ENCODE data around the gene NDUFAF3.
"Not testable (repeated sequence)": the region's sequence is repeated elsewhere in the genome, so short reads cannot be mapped to it uniquely, and the experiment has no call there.

The NDUFAF3 gene

DNA sequence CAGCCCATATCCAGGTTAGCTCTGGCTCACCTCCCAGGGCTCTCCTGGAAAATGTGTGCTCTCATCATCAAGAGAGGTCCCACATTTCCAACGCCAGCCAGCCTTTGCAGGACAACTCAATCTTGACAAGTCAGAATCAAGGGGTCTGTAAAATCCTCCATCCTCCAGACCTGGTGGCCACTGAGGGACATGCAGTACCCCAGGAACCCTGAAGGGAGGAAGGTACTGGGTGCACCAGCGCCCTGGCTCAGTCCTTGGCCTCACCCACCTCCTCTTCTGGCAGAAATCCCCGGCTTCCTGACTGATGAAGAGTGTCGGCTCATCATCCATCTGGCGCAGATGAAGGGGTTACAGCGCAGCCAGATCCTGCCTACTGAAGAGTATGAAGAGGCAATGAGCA is 20.8 kb upstream of the NDUFAF3 start:
- no peak for DNase-seq

- DNase-seq, result no peak
Measured at GRCh38 chr3:49004352-49005302, 17.3 kb upstream of the NDUFAF3 start.

DNA sequence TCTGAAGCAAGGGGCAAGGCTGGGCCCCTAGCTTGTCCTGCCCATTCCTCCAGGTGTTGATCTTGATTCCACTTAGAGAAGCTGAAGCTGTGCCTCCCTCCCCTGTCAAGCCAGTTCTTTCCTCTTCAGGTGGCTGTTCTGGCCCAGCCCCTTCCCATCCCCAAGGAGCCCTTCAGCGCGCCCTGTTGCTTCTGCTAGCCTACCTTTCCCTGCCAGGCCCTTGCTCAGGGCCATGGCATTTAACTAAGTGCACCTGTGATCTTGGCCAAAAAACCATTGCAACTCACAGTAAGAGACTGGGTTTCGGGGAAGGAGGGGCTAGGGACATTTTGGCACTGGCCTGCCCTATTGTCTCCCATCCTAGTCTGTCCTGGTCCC is 16.6 kb upstream of the NDUFAF3 start:
- no peak for DNase-seq

- no peak for DNase-seq
Measured at GRCh38 chr3:49005998-49006397, 15.9 kb upstream of the NDUFAF3 start.

- peak; percentile 34 for DNase-seq
Measured at GRCh38 chr3:49006408-49007067, 15.4 kb upstream of the NDUFAF3 start.

GRCh38 chr3:49007068-49007770 is 14.7 kb upstream of the NDUFAF3 start, which contains the start of gene WDR6:
Gene WDR6 (plus strand): TSS chr3:49007391. CDS start chr3:49007432, 41 bp downstream.
- DNase-seq, result peak; percentile 98

- peak; percentile 93 for DNase-seq
Measured at GRCh38 chr3:49007771-49008528, 14.0 kb upstream of the NDUFAF3 start.

DNA sequence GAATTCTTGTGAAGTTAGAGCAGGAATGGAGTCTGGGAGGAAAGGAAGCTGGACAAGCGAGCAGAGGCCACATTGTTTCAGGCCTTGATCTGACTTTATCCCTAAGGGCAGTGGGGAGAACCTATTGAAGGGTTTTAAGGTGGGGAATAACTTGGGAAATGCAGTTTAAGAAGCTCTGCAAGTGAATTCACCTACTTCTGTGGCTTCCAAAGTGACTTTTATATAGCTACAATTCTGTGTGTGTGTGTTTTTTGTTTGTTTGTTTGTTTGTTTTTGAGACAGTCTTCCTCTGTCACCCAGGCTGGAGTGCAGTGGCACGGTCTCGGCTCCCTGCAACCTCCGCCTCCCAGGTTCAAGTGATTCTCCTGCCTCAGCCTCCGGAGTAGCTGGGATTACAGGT is 13.3 kb upstream of the NDUFAF3 start:
- DNase-seq, result not testable (repeated sequence)

- DNase-seq, result no peak
Measured at GRCh38 chr3:49009396-49009795, 12.5 kb upstream of the NDUFAF3 start.

- no peak for DNase-seq
Measured at GRCh38 chr3:49012441-49013017, 9.4 kb upstream of the NDUFAF3 start.

- no peak for DNase-seq
Measured at GRCh38 chr3:49013113-49013737, 8.7 kb upstream of the NDUFAF3 start.

DNA sequence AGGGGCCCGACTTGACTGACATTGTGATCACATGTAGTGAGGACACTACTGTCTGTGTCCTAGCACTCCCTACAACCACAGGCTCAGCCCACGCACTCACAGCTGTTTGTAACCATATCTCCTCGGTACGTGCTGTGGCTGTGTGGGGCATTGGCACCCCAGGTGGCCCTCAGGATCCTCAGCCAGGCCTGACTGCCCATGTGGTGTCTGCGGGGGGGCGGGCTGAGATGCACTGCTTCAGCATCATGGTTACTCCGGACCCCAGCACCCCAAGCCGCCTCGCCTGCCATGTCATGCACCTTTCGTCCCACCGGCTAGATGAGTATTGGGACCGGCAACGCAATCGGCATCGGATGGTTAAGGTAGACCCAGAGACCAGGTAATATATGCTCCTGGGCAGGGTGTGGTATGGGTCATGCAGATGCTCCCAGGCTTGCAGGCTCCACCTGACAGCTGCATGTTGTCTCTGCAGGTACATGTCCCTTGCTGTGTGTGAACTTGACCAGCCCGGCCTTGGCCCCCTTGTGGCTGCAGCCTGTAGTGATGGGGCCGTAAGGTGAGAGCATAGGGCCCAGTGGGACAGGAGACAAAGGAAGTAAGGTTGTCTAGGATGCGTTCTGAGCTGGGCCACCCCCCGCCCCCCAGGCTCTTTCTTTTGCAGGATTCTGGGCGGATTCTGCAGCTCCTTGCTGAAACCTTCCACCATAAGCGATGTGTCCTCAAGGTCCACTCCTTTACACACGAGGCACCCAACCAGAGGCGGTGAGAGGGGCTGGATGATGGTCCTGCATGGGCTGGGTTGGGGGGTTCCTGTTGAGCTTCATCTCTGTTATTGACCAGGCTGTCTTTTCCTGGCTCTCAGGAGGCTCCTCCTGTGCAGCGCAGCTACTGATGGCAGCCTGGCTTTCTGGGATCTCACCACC is 7.9 kb upstream of the NDUFAF3 start:
- DNase-seq, result peak; percentile 67

DNA sequence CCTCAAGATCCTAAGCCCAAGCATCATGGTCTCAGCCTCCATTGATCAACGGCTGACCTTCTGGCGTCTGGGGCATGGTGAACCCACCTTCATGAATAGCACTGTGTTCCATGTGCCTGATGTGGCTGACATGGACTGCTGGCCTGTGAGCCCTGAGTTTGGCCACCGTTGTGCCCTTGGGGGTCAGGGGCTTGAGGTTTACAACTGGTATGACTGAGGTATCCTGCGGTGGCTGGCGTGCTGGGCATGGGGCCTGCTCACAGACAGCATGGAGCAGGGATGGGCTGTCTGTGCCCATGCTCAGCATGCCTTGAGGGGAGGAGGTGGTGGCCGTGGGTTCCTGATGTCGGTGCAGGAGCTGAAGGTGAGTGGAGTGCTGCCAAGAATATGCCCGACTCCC is 6.8 kb upstream of the NDUFAF3 start:
- no peak for DNase-seq

DNA sequence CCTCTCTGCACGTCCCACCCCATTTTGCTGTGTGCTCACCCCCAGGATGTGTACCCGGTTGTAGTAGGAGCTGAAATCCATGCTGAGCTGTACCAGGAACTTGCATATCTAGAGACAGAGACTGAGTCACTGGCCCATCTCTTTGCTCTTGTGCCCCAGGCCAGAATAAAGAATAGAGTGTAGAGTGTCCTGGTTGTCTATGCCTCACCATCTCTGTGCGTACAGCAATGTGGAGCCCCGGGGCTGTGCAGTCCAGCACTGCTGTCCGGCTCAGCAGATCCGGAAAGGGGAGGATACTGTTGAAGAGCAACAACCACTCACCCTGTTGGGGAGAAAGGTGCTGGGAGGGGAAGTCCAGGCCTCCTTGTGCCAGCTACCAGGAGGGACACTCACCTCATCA is 6.2 kb upstream of the NDUFAF3 start:
- no peak for DNase-seq

DNA sequence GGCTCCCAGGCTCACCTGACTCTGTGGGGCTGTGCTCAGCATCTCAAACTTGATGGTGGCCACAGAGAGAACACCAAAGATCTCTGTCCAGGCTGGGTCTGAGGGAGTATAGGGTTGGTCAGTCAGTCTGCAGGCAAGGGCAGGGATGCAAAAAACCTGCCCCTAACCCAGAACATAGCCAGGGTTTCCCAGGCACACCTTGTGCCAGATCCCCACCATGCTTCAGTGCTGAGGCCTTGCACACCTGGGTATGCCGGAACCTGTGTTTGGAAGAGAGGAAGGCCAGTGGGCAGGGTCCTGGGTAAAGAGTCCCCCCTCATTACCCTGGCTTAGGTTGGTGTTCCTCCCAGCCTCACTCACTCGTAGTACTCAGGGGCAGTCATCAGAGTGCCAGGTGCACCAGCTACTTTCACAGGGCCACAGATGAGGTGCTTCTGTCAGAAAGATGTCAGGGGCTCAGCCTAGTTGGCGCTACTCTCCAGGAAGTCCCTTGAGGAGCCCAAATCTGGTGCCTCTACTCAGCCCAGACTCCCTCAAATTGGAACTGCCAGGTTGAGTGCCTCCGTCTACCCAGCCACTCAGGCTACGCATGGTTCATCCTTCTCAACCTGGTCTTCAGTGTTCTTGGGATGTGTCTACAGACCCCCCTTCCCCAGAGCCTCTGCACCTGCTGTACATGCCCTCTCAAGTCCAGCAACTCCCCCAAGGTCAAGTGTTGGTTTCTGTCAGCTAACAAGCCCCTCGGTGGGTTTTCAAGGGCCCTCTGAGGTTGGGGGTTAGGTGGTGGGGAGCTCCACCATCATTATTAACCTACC is 5.3 kb upstream of the NDUFAF3 start:
- no peak for DNase-seq

DNA sequence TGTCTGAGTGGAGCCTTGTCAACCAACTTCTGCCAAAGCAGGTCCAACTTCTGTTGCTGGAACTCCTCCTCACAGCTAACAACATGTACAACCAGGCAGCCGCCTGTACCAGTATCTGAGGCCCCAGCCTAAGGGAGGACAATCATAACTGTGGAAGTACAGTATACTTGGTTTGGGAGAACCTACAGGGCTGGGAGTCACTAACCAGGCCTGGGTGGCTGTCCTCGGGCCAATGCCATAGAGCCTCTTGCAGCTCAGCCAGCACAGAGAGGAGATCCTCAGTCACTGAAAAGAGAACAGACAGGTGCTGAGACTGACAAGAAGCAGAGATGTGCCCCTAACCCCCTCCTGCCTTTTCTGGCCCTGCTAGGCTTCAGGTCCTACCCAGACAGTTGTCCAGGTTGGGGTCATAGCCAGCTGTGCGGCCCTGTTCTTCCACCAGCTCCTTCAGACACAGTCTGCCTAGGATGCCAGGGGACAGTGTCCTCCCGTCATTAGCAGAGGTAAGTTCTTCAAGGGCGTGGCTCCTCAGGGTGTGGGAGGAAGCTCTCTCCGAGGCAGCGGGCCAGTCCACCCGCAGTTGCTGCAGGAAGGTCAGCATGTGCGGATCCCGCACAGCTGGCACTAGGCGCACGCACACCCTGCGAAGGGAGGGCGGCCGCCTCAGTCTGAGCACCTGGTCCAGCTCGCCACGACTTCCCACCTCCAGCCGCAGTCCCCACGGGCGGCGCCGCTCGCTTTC is 4.5 kb upstream of the NDUFAF3 start:
- no peak for DNase-seq

DNA sequence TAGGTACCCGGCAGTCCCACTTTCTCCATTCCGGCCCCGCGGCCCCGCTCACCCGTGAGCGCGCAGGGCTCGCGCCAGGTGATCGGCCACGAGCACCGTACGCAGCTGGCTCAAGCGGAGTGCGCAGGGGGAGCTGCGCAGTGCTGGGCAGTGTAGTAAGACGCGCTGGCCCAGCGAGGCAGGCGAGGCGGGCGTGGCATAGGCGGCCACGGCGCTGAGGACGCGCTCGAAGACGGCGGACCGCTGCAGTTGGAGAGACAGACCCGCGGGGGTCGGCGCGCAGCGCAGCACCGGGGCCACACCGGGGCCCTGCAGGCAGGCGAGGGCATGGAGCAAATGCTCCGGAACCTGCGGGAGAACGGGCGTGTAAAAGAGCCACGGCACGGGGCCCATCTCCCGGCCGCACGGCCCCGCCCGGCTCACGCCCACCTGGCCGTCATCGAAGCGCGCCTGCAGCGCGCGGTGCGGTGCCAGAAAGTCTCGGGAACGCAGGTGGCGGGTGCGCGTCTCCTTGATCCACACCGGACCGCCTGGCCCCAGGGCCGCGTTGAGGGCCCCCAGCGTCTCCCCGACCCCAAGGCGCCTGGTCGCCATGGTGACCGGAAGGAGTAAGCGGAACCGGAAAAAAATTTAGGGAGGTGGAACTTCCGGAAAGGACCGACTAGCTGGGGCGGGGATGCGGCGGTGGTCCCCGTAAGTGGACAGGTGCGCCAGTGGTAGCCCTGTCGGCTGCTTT is 3.8 kb upstream of the NDUFAF3 start, which contains the start of gene DALRD3:
TSS of gene DALRD3 (minus strand) at position 610 of the 736 bp plus-strand sequence. CDS start at position 594, 16 bp downstream.
- peak; percentile 60 for DNase-seq

DNA sequence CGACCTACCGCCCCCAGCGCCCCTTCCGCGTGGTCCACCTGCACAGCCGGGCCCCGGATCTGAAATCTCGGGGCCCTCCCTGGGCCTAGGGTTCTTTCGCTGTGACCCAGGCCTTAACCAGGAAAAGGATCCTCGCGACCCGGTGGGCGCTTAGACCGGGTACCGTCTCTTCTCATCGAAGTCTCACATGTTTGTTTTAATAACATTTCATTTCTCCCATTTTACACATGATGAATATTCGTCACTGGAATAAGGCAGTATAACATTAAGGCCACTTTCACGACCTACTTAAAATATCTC is 3.3 kb upstream of the NDUFAF3 start:
- no peak for DNase-seq
